ENCODE data around the gene C14orf132.

DNA sequence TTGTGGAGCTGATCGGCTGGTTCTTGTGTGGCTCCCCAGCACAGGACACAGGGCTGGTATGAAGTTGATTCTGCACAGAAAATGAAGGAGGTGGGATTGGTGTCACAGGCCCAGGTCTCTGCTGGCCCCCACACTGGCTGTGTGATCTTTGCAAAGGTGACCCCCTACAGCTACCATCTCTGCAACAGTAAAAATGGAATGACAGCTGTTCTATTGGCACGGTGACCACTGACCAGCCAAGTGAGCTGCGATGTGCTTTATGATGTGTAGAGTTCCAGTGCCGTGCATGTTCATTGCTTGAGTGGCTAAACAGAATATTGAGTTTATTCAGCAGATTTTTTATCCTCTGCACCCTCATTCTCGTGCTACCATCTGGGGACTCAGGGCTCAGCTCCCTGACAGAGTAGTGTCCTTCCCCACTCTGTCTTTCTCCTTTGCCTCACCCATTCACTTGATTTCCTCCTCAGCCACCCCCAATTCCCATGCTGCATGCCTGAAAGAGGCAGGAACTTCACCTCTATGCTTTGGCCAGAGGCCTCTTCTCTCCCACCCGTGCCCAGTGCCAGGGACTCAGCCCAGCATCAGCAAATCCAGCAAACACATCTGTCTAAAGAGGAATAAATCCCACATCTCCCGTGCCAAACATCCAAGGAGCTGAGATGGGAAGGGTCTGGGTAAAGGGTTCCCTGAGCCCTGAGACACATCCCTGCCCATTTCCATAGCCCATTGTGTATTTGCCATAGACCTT is 21.2 kb downstream of the C14orf132 start:
- TF ChIP-seq CTCF (IDR thresholded peaks at IDR 0.05) (no peak), POLR2A (IDR thresholded peaks at IDR 0.05) (no peak), POLR2AphosphoS5 (IDR thresholded peaks at IDR 0.05) (no peak)
